Adrenal gland (tissue), 12 donors: ENCODE measurements around the gene UNC93A. TPM values are rescaled to one million over a fixed set of nuclear protein-coding genes. Genes with fewer than 3 reads are reported as not detected.
A peak's percentile ranks its signal among the peaks of the same experiment; 100 is the strongest.

Experiments used
- DNase-seq, 7 donors: peaks; one replicate each; pipeline ENCODE4 v3.0.0-alpha.2; 2019 to 2020
- H3K27ac ChIP-seq, 5 donors: fragments of 200-600 bp; sonication (generic) in 4 of 5; 1 replicate in 3 of 5; 2 replicates in 2 of 5; pipeline versions ENCODE4 v1.5.1 to v1.8.0; 2016 to 2020; ENCODE audit warnings: mild to moderate bottlenecking in 1 of 5
- H3K27me3 ChIP-seq: fragments of 200-600 bp; 2 replicates; pipeline ENCODE4 v1.8.0; 2021
- H3K36me3 ChIP-seq, 2 donors: fragments of 200-600 bp; replicated peaks in 1 of 2; 1 replicate in 1 of 2; 2 replicates in 1 of 2; pipeline versions ENCODE4 v1.5.1 to v1.8.0; 2018 to 2022
- H3K4me1 ChIP-seq, 2 donors: fragments of 200-600 bp; replicated peaks in 1 of 2; 1 replicate in 1 of 2; 2 replicates in 1 of 2; pipeline versions ENCODE4 v1.5.1 to v1.8.0; 2018 to 2021
- H3K4me3 ChIP-seq, 4 donors: fragments of 200-600 bp; sonication (generic) in 3 of 4; one replicate each; pipeline ENCODE4 v1.5.1; 2016 to 2018
- H3K9me3 ChIP-seq, 3 donors: fragments of 200-600 bp; sonication (generic) in 1 of 3; replicated peaks in 1 of 3; 1 replicate in 2 of 3; 2 replicates in 1 of 3; pipeline versions ENCODE4 v1.5.1 to v1.8.0; 2016 to 2021
- CTCF ChIP-seq, 6 experiments: fragments of 450-650 bp in 4 of 6; fragments of 200-600 bp in 2 of 6; sonication (generic) in 1 of 6; IDR thresholded peaks; 1 replicate in 5 of 6; 2 replicates in 1 of 6; pipeline versions ENCODE4 v1.5.1 to v1.8.0; 2016 to 2021; ENCODE audit warnings: antibody characterized with exemption in 6 of 6, mild to moderate bottlenecking in 2 of 6, moderate library complexity in 1 of 6
- POLR2A ChIP-seq, 2 donors: fragments of 450-650 bp; IDR thresholded peaks; one replicate each; pipeline ENCODE4 v1.6.1; 2017; ENCODE audit warnings: antibody characterized with exemption in 2 of 2, mild to moderate bottlenecking in 2 of 2, moderate library complexity in 1 of 2
- WGBS, 4 donors: extraction: QIAGEN DNeasy Blood & Tissue Kit in 2 of 4; methylation state at CpG; one replicate each; pipeline versions ENCODE4 v1.1.5 to v1.1.7; 2013 to 2017; 5-methylcytosine and 5-hydroxymethylcytosine counted together
- intact Hi-C, 2 donors: fragments of 100-400 bp; cut with DNase I; formaldehyde crosslinking; loops; one replicate each; pipeline versions ENCODE4 v1.14.1 to v1.15.0; 2022 to 2023
- polyA plus RNA-seq, 3 donors: library from polyadenylated mRNA; stranded (reverse); fragments of 200-250 nt in 2 of 3; fragments of 350-450 nt in 1 of 3; fragmentation: Illumina TruSeq in 1 of 3; extraction: RNeasy Lipid Tissue Mini Kit (QIAGEN cat#74804) in 1 of 3; gene quantifications; one replicate each; pipeline ENCODE4 v1.2.3, GENCODE V29; 2013 to 2014
- total RNA-seq, 9 donors: library from RNA; depleted of rRNA in 4 of 9; stranded (reverse); fragments of >200 nt in 4 of 9; fragments of 120-200 nt in 1 of 9; fragmentation: NEBNext Ultra II Directional in 1 of 9; extraction: Animal tissue kit (Norgen Biotek cat#: 25700) in 1 of 9; gene quantifications; one replicate each; pipeline versions ENCODE4 v1.1.0 to v1.2.4, GENCODE V29; 2013 to 2023
- donor health status: healthy with polysubstance abuse.
- donor health status: Bipolar disorder and iron deficiency.
- donor health status: DM: yes; HTN: yes; CAD: no.
- donor health status: DM: no; HTN: no; CAD: no.
- donor health status: DM: no; HTN: no; CAD: no.
- donor health status: DM: yes; HTN: yes; CAD: no.

Gene UNC93A
- total and polyA plus RNA-seq, 12 donors, result not detected

DNA sequence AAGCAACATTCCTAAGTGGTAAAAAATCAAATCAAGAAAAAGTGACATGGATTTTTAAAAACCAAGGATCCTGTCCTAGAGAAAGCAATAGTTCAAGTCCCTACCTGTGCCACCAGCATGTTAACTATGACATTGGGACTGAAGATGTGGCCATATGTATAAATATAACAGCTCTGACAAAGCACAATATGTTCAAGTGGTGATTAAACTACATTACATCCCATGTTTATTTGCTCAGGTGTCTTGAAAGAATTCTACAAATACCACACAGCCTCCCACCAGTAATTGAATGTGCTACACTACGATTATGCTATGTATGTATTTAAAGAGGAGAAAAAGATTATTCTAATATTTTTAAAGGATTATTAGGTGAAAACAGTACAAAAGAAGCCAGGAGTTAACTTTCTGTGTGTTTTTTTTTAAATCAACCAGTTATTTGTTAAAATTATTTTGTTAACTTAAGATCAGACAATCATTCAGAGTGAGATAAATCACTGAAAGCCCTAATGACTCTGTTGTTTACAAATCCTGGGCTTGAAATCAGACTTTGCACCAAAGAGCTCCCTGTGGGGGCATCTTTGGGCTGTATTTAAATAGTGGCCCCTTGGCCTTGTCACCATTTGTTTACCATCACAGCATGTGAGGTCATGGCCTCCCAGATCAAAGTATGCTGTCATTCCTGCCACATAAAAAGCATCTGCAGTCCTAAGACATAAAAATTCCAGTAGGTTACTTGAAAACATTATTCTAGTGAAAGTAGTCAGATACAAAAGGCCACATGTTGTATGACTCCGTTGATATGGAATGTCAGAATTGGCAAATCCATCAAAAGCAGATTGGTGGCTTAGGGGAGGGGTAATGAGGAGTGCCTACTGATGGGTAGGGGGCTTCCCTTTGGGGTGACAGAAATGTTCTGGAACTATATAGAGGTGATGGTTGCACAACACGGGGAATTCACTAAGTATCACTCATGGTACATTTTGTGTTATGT, 50.8 kb downstream of the UNC93A start:
- no peaks in the 10 kb centered on the region for H3K4me1 ChIP-seq
- H3K9me3 ChIP-seq, result no peaks in the 10 kb centered on the region
- no peak overlapping the region for H3K27ac ChIP-seq
- H3K36me3 ChIP-seq, result no peaks in the 10 kb centered on the region
- 54 to 64% (median 62%) methylated on average over 3 of the region's 3 CpGs for WGBS, 4 donors
- DNase-seq, result no peak
- no peaks in the 10 kb centered on the region for H3K27me3 ChIP-seq
- no peak for TF ChIP-seq CTCF (IDR thresholded peaks at IDR 0.05)
- H3K4me3 ChIP-seq, result no peak overlapping the region
- intact Hi-C loops, result no loop called here

GRCh38 chr6:167342879-167343610, 51.9 kb downstream of the UNC93A start:
- WGBS, 4 donors, result 82 to 86% (median 86%) methylated on average over 11 to 14 of the region's 14 CpGs
- intact Hi-C loops, result no loop called here
- no peak for DNase-seq
- no peaks in the 10 kb centered on the region for H3K27me3 ChIP-seq
- H3K4me1 ChIP-seq, result no peaks in the 10 kb centered on the region
- H3K36me3 ChIP-seq, result no peaks in the 10 kb centered on the region
- H3K4me3 ChIP-seq, result no peak overlapping the region
- no peaks in the 10 kb centered on the region for H3K9me3 ChIP-seq
- TF ChIP-seq POLR2A (IDR thresholded peaks at IDR 0.05), result no peak
- no peak for TF ChIP-seq CTCF (IDR thresholded peaks at IDR 0.05)
- no peak overlapping the region for H3K27ac ChIP-seq

DNA sequence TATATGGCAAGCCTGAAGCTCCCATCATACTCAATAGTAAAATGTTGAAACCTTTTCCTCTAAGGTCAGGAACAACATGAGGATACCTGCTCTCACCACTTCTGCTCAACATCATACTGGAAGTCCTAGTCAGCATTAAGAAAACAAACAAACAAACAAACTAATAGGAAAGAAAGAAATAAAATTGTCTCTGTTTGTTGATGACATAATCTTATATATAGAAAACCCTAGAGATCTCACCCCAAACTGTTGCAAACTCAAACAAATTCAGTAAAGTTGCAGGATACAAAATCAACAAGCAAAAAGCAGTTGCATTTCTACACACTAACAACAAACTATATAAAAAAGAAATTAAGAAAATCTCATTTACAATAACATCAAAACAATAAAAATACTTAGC, 54.2 kb downstream of the UNC93A start:
- intact Hi-C loops, result no loop called here
- no peaks in the 10 kb centered on the region for H3K9me3 ChIP-seq
- H3K27ac ChIP-seq, result no peak overlapping the region
- DNase-seq, result no peak
- H3K4me1 ChIP-seq, result no peaks in the 10 kb centered on the region
- H3K36me3 ChIP-seq, result no peaks in the 10 kb centered on the region
- no peak for TF ChIP-seq POLR2A (IDR thresholded peaks at IDR 0.05)
- no peak for TF ChIP-seq CTCF (IDR thresholded peaks at IDR 0.05)
- H3K4me3 ChIP-seq, result no peak overlapping the region
- H3K27me3 ChIP-seq, result no peaks in the 10 kb centered on the region

GRCh38 chr6:167345960-167346359, 54.8 kb downstream of the UNC93A start:
- H3K27ac ChIP-seq, result no peak overlapping the region
- H3K4me3 ChIP-seq, result no peak overlapping the region
- intact Hi-C loops, result no loop called here
- H3K36me3 ChIP-seq, result no peaks in the 10 kb centered on the region
- TF ChIP-seq POLR2A (IDR thresholded peaks at IDR 0.05), result no peak
- TF ChIP-seq CTCF (IDR thresholded peaks at IDR 0.05), result no peak
- no peaks in the 10 kb centered on the region for H3K4me1 ChIP-seq
- 84 to 90% (median 85%) methylated on average over 4 of the region's 4 CpGs for WGBS, 4 donors
- DNase-seq, result peak in 1 of 7 donors; percentile 4
- no peaks in the 10 kb centered on the region for H3K27me3 ChIP-seq
- no peaks in the 10 kb centered on the region for H3K9me3 ChIP-seq
